GM18907 (cell line): ENCODE data around the gene DEDD.
A peak's percentile ranks its signal among the peaks of the same experiment; 100 is the strongest.
"Not testable (repeated sequence)": the region's sequence is repeated elsewhere in the genome, so short reads cannot be mapped to it uniquely, and the experiment has no call there.

Experiments used
- ATAC-seq: cut with Tn5 transposase; IDR thresholded peaks from one replicate; pipeline ENCODE4 v1.9.1; 2021; ENCODE audit warnings: mild to moderate bottlenecking, moderate library complexity; ENCODE audit not compliant: unreplicated experiment

The DEDD gene

GRCh38 chr1:161130266-161130665 is 2.2 kb downstream of the DEDD start:
- ATAC-seq = no peak

GRCh38 chr1:161128591-161129420 is 3.7 kb downstream of the DEDD start:
- ATAC-seq = no peak

DNA sequence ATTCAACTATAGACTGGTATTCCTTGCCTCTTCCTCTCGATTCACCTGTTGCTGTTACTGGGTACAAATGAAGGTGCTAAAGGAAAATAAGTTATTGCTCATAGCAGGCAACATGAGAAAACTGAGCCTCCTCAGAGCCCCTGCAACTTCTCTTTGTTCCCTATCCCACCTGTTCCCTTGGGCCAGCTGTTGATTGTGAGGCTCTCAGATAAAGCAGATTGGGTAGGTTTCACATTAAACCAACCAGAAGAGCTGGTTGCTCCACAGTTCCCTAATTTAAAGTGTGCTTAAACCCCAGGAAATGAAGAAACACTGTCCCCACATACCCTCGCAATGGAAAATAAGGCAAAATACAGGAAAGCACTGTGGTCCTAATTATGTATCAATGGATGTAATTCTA is 4.8 kb downstream of the DEDD start:
- no peak for ATAC-seq

GRCh38 chr1:161122967-161123366 is 9.5 kb downstream of the DEDD start:
- no peak for ATAC-seq

DNA sequence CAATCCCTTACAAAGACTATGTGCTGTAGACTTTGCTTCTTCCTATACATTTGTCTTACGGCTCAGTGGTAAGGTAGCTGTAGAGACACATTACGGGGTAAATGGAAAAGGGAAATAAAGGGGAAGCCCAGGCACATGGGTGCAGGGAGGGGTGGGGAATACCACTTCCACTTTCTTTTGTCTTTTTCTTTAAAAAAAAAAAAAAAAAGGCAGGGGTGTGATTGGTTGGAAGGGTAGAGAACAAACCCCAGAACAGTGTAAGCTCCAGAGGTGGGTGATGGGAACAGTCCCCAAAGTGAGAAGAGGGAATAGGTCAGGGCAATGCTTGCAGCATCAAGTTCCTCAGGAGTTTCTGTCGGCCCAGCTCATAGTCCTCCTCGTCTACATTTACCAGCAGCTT is 10.6 kb downstream of the DEDD start:
- no peak for ATAC-seq

GRCh38 chr1:161121042-161121650 is 11.3 kb downstream of the DEDD start:
- no peak for ATAC-seq

- peak; percentile 50 for ATAC-seq
Observed at GRCh38 chr1:161119092-161119903, 13.2 kb downstream of the DEDD start.

- ATAC-seq = peak; percentile 80
Observed at GRCh38 chr1:161117759-161118581, 14.5 kb downstream of the DEDD start, which contains the start of the genes NIT1 and PFDN2. Gene NIT1, plus strand, starts transcription at chr1:161118105. Its CDS starts 72 bp downstream, at chr1:161118177. Gene PFDN2, minus strand, starts transcription at chr1:161118037. Its CDS starts 11 bp downstream, at chr1:161118026.

- not testable (repeated sequence) for ATAC-seq
Observed at GRCh38 chr1:161115961-161116360, 16.5 kb downstream of the DEDD start.

DNA sequence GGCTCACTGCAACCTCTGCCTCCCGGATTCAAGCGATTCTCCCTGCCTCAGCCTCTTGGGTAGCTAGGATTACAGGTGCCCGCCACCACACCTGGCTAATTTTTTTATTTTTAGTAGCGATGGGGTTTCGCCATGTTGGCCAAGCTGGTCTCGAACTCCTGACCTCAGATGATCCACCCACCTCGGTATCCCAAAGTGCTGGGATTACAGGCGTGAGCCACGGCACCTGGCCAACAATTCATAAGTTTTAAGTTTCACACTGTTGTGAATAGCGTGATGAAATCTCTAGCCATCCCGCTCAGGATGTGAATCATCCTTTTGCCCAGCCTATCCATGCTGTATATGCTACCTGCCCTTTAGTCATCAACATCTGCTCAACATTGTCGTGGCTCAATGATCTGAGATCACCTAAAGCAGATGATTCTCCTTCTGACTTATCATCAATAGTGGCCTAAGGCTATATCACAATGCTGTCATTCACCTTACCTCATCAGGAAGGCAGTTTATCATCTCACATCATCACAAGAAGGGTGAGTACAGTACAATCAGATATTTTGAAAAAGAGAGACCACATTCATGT is 17.2 kb downstream of the DEDD start:
- no peak for ATAC-seq

GRCh38 chr1:161114556-161114955 is 17.9 kb downstream of the DEDD start:
- ATAC-seq = no peak

DNA sequence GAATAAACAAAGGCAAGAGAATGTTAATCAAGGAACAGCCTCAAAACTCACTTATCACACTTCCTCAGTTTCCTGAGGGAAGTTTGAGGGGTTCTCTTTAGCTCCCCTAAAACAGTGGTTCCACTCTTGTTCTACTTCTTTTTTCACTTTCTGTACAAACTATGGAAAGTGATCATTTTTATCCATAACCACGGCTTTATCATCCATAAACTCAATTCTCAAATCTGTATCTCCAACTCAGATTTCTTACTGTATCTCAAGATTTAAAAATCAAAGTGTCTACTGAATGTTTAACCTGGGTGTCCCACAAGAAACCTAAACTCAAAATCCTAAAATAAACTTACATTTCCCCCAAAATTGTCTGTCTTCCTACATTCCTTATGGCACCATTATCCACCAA is 18.6 kb downstream of the DEDD start:
- no peak for ATAC-seq

GRCh38 chr1:161111527-161111926 is 20.9 kb downstream of the DEDD start:
- ATAC-seq = no peak

GRCh38 chr1:161111117-161111516 is 21.4 kb downstream of the DEDD start:
- no peak for ATAC-seq

DNA sequence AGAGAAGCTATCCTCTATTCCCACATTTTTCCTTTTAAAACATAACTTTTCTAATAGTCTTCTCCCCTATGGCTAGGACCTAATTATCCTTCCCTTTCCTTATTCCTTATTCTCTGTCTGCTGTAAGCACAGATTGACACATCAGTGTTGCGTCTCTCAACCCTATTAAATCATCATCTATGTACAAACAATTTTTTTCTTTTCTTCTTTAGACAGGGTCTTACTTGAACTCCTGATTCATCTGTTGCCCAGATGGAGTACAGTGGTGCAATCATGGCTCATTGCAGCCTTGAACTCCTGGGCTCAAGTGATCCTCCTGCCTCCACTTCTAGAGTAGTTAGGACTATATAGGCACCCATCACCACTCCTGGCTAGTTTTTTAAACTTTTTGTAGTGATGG is 26.0 kb downstream of the DEDD start:
- no peak for ATAC-seq

- no peak for ATAC-seq
Observed at GRCh38 chr1:161100556-161100955, 31.9 kb downstream of the DEDD start.

- ATAC-seq = no peak
Observed at GRCh38 chr1:161099090-161099802, 33.2 kb downstream of the DEDD start.

GRCh38 chr1:161098210-161099068 is 34.0 kb downstream of the DEDD start, which contains the start of gene KLHDC9:
Gene KLHDC9, plus strand, starts transcription at chr1:161098361. Its CDS starts 175 bp downstream, at chr1:161098536.
- ATAC-seq = peak; percentile 75
